GM21360 (cell line): ENCODE results near the gene LMTK2.

ENCODE experiments used
- ATAC-seq: cut with Tn5 transposase; IDR thresholded peaks from one replicate; pipeline ENCODE4 v1.9.1; 2021; ENCODE audit warnings: mild to moderate bottlenecking, moderate library complexity; ENCODE audit not compliant: unreplicated experiment

LMTK2 gene

GRCh38 chr7:98136423-98136822, 29.8 kb downstream of the LMTK2 start:
- no peak for ATAC-seq

GRCh38 chr7:98137134-98137825, 30.6 kb downstream of the LMTK2 start:
- no peak for ATAC-seq

GRCh38 chr7:98137826-98138151, 31.1 kb downstream of the LMTK2 start:
- peak; percentile 84 for ATAC-seq

GRCh38 chr7:98138672-98139071, 32.0 kb downstream of the LMTK2 start:
- no peak for ATAC-seq

- no peak for ATAC-seq
These were observed 36.0 kb downstream of the LMTK2 start for GRCh38 chr7:98142658-98143057.

GRCh38 chr7:98148607-98149006, 41.9 kb downstream of the LMTK2 start:
- ATAC-seq: no peak

GRCh38 chr7:98149116-98149692, 42.5 kb downstream of the LMTK2 start:
- no peak for ATAC-seq

- ATAC-seq: no peak
These were observed 45.2 kb downstream of the LMTK2 start for GRCh38 chr7:98151884-98152283.

- ATAC-seq: no peak
These were observed 50.0 kb downstream of the LMTK2 start for GRCh38 chr7:98156700-98157099.

GRCh38 chr7:98157761-98158160, 51.1 kb downstream of the LMTK2 start:
- ATAC-seq: no peak

- no peak for ATAC-seq
These were observed 56.1 kb downstream of the LMTK2 start for GRCh38 chr7:98162758-98163157.

- ATAC-seq: no peak
These were observed 56.6 kb downstream of the LMTK2 start for GRCh38 chr7:98163269-98163668.

- no peak for ATAC-seq
These were observed 57.2 kb downstream of the LMTK2 start for GRCh38 chr7:98163704-98164494.

GRCh38 chr7:98165827-98166667, 59.4 kb downstream of the LMTK2 start:
- ATAC-seq: peak; percentile 66

GRCh38 chr7:98166668-98166970, 60.0 kb downstream of the LMTK2 start:
- ATAC-seq: no peak

- no peak for ATAC-seq
These were observed 61.0 kb downstream of the LMTK2 start for GRCh38 chr7:98167653-98168052.

- no peak for ATAC-seq
These were observed 61.7 kb downstream of the LMTK2 start for GRCh38 chr7:98168181-98168903.

GRCh38 chr7:98168904-98169621, 62.4 kb downstream of the LMTK2 start:
- ATAC-seq: no peak

- ATAC-seq: no peak
These were observed 64.3 kb downstream of the LMTK2 start for GRCh38 chr7:98170966-98171365.

GRCh38 chr7:98171449-98171848, 64.8 kb downstream of the LMTK2 start:
- ATAC-seq: no peak
